IPS-NIHi7 (cell line): Measurements from ENCODE around the gene ASCC1.
"Not testable (repeated sequence)": the region's sequence is repeated elsewhere in the genome, so short reads cannot be mapped to it uniquely, and the experiment has no call there.

Source experiments
- DNase-seq: peaks from one replicate; pipeline ENCODE4 v3.0.0; 2012; ENCODE audit warnings: mixed read lengths; ENCODE audit errors: extremely low spot score

The ASCC1 gene

GRCh38 chr10:72248468-72249151, 32.5 kb upstream of the ASCC1 start:
- DNase-seq: peak; percentile 69

GRCh38 chr10:72245949-72246525, 30.0 kb upstream of the ASCC1 start:
- no peak for DNase-seq

- DNase-seq: no peak
These were observed 28.5 kb upstream of the ASCC1 start for GRCh38 chr10:72244573-72245038.

GRCh38 chr10:72243822-72244437, 27.9 kb upstream of the ASCC1 start:
- peak; percentile 15 for DNase-seq

GRCh38 chr10:72242675-72243074, 26.6 kb upstream of the ASCC1 start:
- DNase-seq: peak; percentile 66

GRCh38 chr10:72241691-72242252, 25.7 kb upstream of the ASCC1 start:
- no peak for DNase-seq

- DNase-seq: no peak
These were observed 24.3 kb upstream of the ASCC1 start for GRCh38 chr10:72240371-72240770.

GRCh38 chr10:72239409-72239808, 23.3 kb upstream of the ASCC1 start:
- DNase-seq: no peak

- no peak for DNase-seq
These were observed 22.5 kb upstream of the ASCC1 start for GRCh38 chr10:72238392-72239175.

GRCh38 chr10:72235544-72236279, 19.6 kb upstream of the ASCC1 start:
- no peak for DNase-seq

- DNase-seq: no peak
These were observed 18.6 kb upstream of the ASCC1 start for GRCh38 chr10:72234560-72235095.

GRCh38 chr10:72233621-72234020, 17.5 kb upstream of the ASCC1 start:
- DNase-seq: no peak

- no peak for DNase-seq
These were observed 13.5 kb upstream of the ASCC1 start for GRCh38 chr10:72229261-72230251.

- no peak for DNase-seq
These were observed 12.3 kb upstream of the ASCC1 start for GRCh38 chr10:72228318-72228751.

- DNase-seq: no peak
These were observed 11.8 kb upstream of the ASCC1 start for GRCh38 chr10:72227826-72228225.

GRCh38 chr10:72226418-72227027, 10.4 kb upstream of the ASCC1 start:
- no peak for DNase-seq

GRCh38 chr10:72224191-72224590, 8.1 kb upstream of the ASCC1 start:
- not testable (repeated sequence) for DNase-seq

GRCh38 chr10:72223743-72224101, 7.6 kb upstream of the ASCC1 start:
- DNase-seq: no peak

- DNase-seq: no peak
These were observed 5.2 kb upstream of the ASCC1 start for GRCh38 chr10:72221278-72221677.
